ENCODE results near the gene CD164L2. TPM values are rescaled to one million over a fixed set of nuclear protein-coding genes. Genes with fewer than 3 reads are reported as not detected.
A peak's percentile ranks its signal among the peaks of the same experiment; 100 is the strongest.

CD164L2 gene
- total RNA-seq, 4 donors from 2014 or later = not detected

- WGBS, 2 donors (ENCODE audit: low coverage in 1 of 2) = 56% methylated on average over 7 of the region's 8 CpGs; no CpG with 5 or more reads in 1 of the 2 donors
- Histone ChIP-seq H3K27me3 (no peaks in the 10 kb centered on the region), H3K4me3 (peak overlapping the region in 1 of 4 donors; percentile 16), H3K9me3 (no peaks in the 10 kb centered on the region), H3K4me1 (peaks cover 15 to 34% (median 29%) of the 10 kb centered on the region in 4 donors), H3K36me3 (no peaks in the 10 kb centered on the region), H3K27ac (peak overlapping the region in 2 of 4 donors; percentile 12 to 30)
- DNase-seq = no peak
- no peak for TF ChIP-seq POLR2A (IDR thresholded peaks at IDR 0.05)
- no peak for TF ChIP-seq EP300 (IDR thresholded peaks at IDR 0.05; ENCODE audit: low read depth)
- TF ChIP-seq, protein P1, sequence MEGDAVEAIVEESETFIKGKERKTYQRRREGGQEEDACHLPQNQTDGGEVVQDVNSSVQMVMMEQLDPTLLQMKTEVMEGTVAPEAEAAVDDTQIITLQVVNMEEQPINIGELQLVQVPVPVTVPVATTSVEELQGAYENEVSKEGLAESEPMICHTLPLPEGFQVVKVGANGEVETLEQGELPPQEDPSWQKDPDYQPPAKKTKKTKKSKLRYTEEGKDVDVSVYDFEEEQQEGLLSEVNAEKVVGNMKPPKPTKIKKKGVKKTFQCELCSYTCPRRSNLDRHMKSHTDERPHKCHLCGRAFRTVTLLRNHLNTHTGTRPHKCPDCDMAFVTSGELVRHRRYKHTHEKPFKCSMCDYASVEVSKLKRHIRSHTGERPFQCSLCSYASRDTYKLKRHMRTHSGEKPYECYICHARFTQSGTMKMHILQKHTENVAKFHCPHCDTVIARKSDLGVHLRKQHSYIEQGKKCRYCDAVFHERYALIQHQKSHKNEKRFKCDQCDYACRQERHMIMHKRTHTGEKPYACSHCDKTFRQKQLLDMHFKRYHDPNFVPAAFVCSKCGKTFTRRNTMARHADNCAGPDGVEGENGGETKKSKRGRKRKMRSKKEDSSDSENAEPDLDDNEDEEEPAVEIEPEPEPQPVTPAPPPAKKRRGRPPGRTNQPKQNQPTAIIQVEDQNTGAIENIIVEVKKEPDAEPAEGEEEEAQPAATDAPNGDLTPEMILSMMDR (IDR thresholded peaks at IDR 0.05) = no peak
- TF ChIP-seq POLR2AphosphoS5 (IDR thresholded peaks at IDR 0.05) = no peak
- in situ Hi-C loops (cut with MboI; ENCODE audit: low pct_ligation_motif_present in 1 of 4, low pct_unique_long_range_greater_than_20kb in 1 of 4, low sequenced_read_pairs in 3 of 4) (no loop called here), intact Hi-C loops (cut with DNase I; ENCODE audit: low total_unique reads) (no loop called here)
These were observed 31.5 kb downstream of the CD164L2 start for GRCh38 chr1:27351541-27352107.

DNA sequence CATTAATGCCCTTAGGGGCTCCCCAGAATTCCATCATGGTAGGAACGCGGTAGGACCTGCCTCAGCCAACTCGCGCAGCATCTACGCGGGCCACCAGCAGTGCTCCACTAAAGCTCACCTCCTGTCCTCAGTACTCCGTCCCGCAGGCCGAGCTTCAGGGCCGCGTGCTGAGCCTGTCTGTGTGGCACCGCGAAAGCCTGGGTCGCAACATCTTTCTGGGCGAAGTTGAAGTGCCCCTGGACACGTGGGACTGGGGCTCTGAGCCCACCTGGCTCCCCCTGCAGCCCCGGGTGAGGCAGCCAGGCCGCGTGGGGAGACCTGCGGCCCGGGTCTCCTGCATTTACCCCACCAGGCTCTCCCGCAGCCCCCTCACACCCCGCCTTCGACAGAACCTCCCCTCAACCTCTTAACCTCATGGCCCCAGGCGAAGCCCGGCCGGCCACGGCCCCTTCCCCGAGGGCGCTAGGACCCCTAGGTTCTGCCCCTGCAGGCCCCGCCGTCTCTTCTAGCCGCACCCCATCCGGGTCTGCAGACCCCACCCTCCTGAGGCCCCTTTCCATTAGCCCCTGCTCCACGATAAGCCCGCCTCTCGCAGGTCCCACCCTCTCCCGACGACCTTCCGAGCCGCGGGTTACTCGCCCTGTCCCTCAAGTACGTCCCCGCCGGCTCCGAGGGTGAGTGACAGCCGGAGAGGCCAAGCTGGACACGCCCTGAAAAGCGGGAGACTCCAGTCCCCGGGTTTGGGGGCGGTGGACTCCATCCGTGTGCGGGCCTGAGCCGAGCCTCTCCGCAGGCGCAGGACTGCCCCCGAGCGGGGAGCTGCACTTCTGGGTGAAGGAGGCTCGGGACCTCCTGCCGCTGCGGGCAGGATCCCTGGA, 32.2 kb downstream of the CD164L2 start:
- H3K4me1 ChIP-seq = peaks cover 15 to 30% (median 26%) of the 10 kb centered on the region in 4 donors
- H3K9me3 ChIP-seq = no peaks in the 10 kb centered on the region
- TF ChIP-seq POLR2AphosphoS5 (IDR thresholded peaks at IDR 0.05) (no peak), EP300 (IDR thresholded peaks at IDR 0.05; ENCODE audit: low read depth) (no peak), POLR2A (IDR thresholded peaks at IDR 0.05) (no peak)
- TF ChIP-seq, protein P1 (IDR thresholded peaks at IDR 0.05) = no peak
- peak overlapping the region in 1 of 4 donors; percentile 16 for H3K4me3 ChIP-seq
- peak overlapping the region in 2 of 4 donors; percentile 12 to 30 for H3K27ac ChIP-seq
- no peaks in the 10 kb centered on the region for H3K27me3 ChIP-seq
- WGBS, 2 donors (ENCODE audit: low coverage in 1 of 2) = 48 to 66% methylated on average over 12 to 59 of the region's 62 CpGs
- in situ Hi-C loops (cut with MboI; ENCODE audit: low pct_ligation_motif_present in 1 of 4, low pct_unique_long_range_greater_than_20kb in 1 of 4, low sequenced_read_pairs in 3 of 4) (no loop called here), intact Hi-C loops (cut with DNase I; ENCODE audit: low total_unique reads) (no loop called here)
- H3K36me3 ChIP-seq = no peaks in the 10 kb centered on the region
- peak; percentile 45 for DNase-seq

GRCh38 chr1:27349784-27350662, 33.1 kb downstream of the CD164L2 start:
- intact Hi-C loops (cut with DNase I; ENCODE audit: low total_unique reads) (no loop called here), in situ Hi-C loops (cut with MboI; ENCODE audit: low pct_ligation_motif_present in 1 of 4, low pct_unique_long_range_greater_than_20kb in 1 of 4, low sequenced_read_pairs in 3 of 4) (no loop called here)
- Histone ChIP-seq H3K27ac (peak overlapping the region; percentile 2 to 55 (median 5)), H3K4me3 (peak overlapping the region; percentile 25 to 56 (median 37)), H3K4me1 (peaks cover 15 to 30% (median 26%) of the 10 kb centered on the region in 4 donors), H3K36me3 (no peaks in the 10 kb centered on the region), H3K9me3 (no peaks in the 10 kb centered on the region), H3K27me3 (no peaks in the 10 kb centered on the region)
- WGBS, 2 donors (ENCODE audit: low coverage in 1 of 2) = 19 to 42% methylated on average over 4 to 72 of the region's 84 CpGs
- peak; percentile 72 for DNase-seq
- peak in 1 of 3 donors; percentile 18 for TF ChIP-seq POLR2AphosphoS5 (IDR thresholded peaks at IDR 0.05)
- TF ChIP-seq EP300 (IDR thresholded peaks at IDR 0.05; ENCODE audit: low read depth) = no peak
- TF ChIP-seq, protein P1 (IDR thresholded peaks at IDR 0.05) = peak in 1 of 5 experiments; percentile 14

Data from transverse colon (tissue), 4 donors.